ENCODE measurements around the gene THOC5.
A peak's percentile ranks its signal among the peaks of the same experiment; 100 is the strongest.

Gene THOC5

DNA sequence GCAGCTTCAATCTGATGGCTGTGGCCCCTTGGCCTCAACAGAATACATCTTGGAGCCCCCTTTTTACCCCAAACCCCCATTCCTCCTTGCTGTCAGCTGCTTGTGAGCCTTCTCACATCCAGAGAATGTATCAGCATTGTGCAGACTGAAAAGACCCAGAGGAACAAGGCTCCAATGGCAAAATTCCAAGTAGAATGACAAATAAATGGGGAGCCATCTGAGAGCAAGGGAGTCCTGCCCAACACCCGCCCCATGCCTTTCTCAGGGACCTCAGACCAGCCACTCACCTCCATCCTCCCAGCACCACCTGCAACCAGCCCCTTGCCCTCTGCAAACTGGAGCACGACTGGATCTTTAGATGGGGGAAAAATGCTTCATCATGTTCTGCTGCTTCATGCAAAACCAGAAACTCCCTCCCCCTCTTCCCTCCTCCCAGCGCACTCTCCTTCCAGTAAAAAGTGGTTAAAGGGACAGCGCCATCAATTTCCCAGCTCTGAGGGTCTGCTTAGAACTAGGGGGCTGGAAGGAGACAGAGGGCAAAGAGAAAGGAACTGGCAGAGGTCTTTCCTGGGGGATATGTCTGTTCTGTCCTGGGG is 75.7 kb downstream of the THOC5 start:
- Histone ChIP-seq H3K27ac (no peak overlapping the region), H3K27me3 (replicated peaks) (peaks cover 37% of the 10 kb centered on the region), H3K36me3 (replicated peaks) (no peaks in the 10 kb centered on the region), H3K4me3 (ENCODE audit: low read depth, low read length) (no peak overlapping the region)
- TF ChIP-seq, protein P1, sequence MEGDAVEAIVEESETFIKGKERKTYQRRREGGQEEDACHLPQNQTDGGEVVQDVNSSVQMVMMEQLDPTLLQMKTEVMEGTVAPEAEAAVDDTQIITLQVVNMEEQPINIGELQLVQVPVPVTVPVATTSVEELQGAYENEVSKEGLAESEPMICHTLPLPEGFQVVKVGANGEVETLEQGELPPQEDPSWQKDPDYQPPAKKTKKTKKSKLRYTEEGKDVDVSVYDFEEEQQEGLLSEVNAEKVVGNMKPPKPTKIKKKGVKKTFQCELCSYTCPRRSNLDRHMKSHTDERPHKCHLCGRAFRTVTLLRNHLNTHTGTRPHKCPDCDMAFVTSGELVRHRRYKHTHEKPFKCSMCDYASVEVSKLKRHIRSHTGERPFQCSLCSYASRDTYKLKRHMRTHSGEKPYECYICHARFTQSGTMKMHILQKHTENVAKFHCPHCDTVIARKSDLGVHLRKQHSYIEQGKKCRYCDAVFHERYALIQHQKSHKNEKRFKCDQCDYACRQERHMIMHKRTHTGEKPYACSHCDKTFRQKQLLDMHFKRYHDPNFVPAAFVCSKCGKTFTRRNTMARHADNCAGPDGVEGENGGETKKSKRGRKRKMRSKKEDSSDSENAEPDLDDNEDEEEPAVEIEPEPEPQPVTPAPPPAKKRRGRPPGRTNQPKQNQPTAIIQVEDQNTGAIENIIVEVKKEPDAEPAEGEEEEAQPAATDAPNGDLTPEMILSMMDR (IDR thresholded peaks at IDR 0.05; ENCODE audit: low read depth, low read length, missing control alignments): no peak
- in situ Hi-C loops (cut with HindIII; ENCODE audit: low pct_ligation_motif_present, low sequenced_read_pairs): no loop called here
- no peak for DNase-seq

DNA sequence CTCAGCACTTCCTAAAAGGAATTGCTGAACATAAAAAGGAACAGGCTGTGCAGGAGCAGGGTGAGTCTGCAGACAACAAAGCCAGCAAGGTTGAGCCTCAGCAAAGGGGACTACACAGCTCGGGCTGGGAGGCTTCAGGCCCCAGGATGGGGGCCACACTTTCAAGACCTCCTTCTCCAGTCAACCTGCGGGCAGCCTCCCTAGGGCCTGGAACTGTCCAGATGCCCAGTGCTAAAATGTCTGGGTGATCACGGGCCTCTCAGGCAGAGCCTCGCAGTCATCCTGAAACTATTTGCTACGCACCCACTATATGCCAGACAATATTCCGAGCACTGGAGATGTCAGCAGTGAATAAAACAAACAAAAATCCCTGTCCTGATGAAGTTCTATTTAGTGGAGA is 77.4 kb downstream of the THOC5 start:
- peaks cover 36% of the 10 kb centered on the region for H3K27me3 ChIP-seq (replicated peaks)
- TF ChIP-seq, protein P1 (IDR thresholded peaks at IDR 0.05; ENCODE audit: low read depth, low read length, missing control alignments): no peak
- DNase-seq: no peak
- in situ Hi-C loops (cut with HindIII; ENCODE audit: low pct_ligation_motif_present, low sequenced_read_pairs): no loop called here
- H3K4me3 ChIP-seq (ENCODE audit: low read depth, low read length): no peak overlapping the region
- no peaks in the 10 kb centered on the region for H3K36me3 ChIP-seq (replicated peaks)
- no peak overlapping the region for H3K27ac ChIP-seq

DNA sequence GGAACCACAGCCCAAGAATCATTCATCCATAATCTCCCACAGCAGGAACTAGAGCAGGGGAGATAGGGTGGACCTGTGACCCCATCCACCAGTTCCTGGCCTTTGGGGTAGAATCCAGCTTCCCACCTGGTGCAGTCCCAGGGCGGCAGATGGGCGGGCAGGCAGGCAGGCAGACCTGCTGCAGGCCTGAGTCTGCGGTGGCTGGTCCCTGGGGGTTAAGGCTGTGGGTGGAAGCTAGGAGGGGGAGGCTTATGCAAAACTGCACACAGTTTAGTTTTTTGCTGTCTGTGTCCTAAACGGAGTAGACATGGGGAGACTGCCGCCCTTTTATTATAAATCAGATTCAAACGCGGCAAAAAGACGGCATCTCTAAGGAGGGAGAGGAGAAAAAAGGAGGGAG is 78.0 kb downstream of the THOC5 start:
- Histone ChIP-seq H3K4me3 (ENCODE audit: low read depth, low read length) (no peak overlapping the region), H3K27me3 (replicated peaks) (peaks cover 30% of the 10 kb centered on the region), H3K36me3 (replicated peaks) (no peaks in the 10 kb centered on the region), H3K27ac (no peak overlapping the region)
- in situ Hi-C loops (cut with HindIII; ENCODE audit: low pct_ligation_motif_present, low sequenced_read_pairs): no loop called here
- TF ChIP-seq, protein P1 (IDR thresholded peaks at IDR 0.05; ENCODE audit: low read depth, low read length, missing control alignments): no peak
- DNase-seq: no peak

DNA sequence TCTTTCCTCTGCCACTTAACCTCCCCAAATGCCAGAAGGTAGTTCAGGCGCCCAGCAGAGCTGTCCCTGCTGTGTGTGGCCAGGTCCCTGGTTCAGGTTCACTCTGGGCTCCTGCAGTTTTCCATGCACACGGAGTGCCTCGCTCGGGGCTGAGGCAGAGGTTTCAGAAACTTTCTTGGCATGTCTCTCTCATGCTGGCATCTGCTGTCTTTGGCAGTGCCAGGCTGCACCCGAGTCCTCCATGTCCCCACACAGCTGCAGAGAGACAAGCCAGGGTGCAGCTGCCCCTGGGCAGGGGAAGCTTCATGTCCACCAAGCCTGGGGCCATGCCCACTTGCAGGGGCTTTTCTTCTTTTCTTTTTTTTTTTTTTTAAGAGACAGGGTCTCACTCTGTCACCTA is 80.6 kb downstream of the THOC5 start:
- H3K4me3 ChIP-seq (ENCODE audit: low read depth, low read length): no peak overlapping the region
- peaks cover 23% of the 10 kb centered on the region for H3K27me3 ChIP-seq (replicated peaks)
- H3K36me3 ChIP-seq (replicated peaks): no peaks in the 10 kb centered on the region
- DNase-seq: no peak
- H3K27ac ChIP-seq: no peak overlapping the region
- in situ Hi-C loops (cut with HindIII; ENCODE audit: low pct_ligation_motif_present, low sequenced_read_pairs): no loop called here
- TF ChIP-seq, protein P1 (IDR thresholded peaks at IDR 0.05; ENCODE audit: low read depth, low read length, missing control alignments): no peak

DNA sequence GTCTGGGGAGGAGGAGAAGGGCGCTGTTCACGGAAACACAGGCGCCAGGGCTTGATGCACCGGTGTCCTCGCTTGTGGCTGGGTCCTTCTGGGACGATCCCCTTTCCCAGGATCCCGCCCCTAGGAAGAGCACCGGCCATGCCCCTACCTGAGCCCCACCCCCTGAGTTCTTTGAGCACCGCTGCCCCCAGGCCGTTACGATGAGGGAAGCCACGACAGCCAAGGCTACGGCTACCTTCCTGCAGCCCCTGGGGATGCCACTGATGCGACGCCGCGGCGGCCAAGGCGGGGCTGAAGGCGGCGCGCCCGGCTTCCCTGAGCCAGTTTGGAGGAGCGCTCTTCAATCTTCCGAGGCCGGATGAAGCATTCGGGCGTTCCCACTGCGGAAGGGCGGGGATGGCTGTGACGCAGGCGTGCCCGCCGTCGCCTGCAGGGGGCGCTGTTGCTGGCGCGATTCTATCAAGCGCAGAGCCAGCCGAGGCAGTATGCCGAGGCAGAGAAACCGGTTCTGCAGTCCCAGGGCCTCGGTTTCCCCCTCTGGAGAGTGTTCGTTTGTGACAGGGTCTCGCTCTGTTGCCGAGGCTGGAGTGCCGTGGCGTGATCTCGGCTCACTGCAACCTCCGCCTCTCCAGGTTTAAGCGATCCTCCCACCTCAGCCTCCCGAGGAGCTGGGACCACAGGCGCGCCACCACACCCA is 83.2 kb downstream of the THOC5 start:
- in situ Hi-C loops (cut with HindIII; ENCODE audit: low pct_ligation_motif_present, low sequenced_read_pairs): no loop called here
- peak overlapping the region; percentile 41 for H3K4me3 ChIP-seq (ENCODE audit: low read depth, low read length)
- DNase-seq: peak; percentile 37
- H3K27ac ChIP-seq: no peak overlapping the region
- TF ChIP-seq, protein P1 (IDR thresholded peaks at IDR 0.05; ENCODE audit: low read depth, low read length, missing control alignments): peak; percentile 91
- H3K36me3 ChIP-seq (replicated peaks): no peaks in the 10 kb centered on the region
- H3K27me3 ChIP-seq (replicated peaks): peaks cover 16% of the 10 kb centered on the region
